GM12865 (cell line): ENCODE results near the gene NTRK3.

Source experiments
- DNase-seq: peaks from one replicate; pipeline ENCODE4 v3.0.0; 2010; ENCODE audit warnings: low read depth
- H3K4me3 ChIP-seq: 2 replicates; pipeline ENCODE4 v1.5.1; 2011; ENCODE audit warnings: mild to moderate bottlenecking, low read depth, low read length, control low read depth
- TF ChIP-seq, protein P1 (sequence below): IDR thresholded peaks from 2 replicates; pipeline ENCODE4 v1.5.1; 2011; ENCODE audit warnings: low read length, control low read depth, low read depth, inconsistent platforms; ENCODE audit not compliant: insufficient read depth; ENCODE audit errors: missing control alignments

NTRK3 gene

DNA sequence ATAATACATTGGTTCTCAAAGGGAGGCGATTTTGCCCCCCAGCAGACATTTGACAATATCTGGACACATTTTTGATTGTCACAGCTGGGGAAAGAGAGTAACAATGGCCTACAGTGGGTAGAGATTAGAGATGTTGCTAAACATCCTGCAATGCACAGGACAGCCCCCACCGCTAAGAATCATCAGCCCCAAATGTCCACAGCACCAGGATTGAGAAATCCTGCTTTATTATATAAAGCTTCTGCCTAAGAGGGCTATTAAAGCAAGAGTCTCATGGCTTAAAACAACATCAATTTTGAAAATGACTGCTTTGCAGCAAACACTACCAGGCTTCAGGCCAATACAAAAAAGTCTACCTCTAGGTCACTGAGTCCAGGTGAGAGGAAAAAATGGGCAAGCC is 68.2 kb downstream of the NTRK3 start:
- DNase-seq = no peak
- TF ChIP-seq, protein P1, sequence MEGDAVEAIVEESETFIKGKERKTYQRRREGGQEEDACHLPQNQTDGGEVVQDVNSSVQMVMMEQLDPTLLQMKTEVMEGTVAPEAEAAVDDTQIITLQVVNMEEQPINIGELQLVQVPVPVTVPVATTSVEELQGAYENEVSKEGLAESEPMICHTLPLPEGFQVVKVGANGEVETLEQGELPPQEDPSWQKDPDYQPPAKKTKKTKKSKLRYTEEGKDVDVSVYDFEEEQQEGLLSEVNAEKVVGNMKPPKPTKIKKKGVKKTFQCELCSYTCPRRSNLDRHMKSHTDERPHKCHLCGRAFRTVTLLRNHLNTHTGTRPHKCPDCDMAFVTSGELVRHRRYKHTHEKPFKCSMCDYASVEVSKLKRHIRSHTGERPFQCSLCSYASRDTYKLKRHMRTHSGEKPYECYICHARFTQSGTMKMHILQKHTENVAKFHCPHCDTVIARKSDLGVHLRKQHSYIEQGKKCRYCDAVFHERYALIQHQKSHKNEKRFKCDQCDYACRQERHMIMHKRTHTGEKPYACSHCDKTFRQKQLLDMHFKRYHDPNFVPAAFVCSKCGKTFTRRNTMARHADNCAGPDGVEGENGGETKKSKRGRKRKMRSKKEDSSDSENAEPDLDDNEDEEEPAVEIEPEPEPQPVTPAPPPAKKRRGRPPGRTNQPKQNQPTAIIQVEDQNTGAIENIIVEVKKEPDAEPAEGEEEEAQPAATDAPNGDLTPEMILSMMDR = no peak
- no peak overlapping the region for H3K4me3 ChIP-seq

DNA sequence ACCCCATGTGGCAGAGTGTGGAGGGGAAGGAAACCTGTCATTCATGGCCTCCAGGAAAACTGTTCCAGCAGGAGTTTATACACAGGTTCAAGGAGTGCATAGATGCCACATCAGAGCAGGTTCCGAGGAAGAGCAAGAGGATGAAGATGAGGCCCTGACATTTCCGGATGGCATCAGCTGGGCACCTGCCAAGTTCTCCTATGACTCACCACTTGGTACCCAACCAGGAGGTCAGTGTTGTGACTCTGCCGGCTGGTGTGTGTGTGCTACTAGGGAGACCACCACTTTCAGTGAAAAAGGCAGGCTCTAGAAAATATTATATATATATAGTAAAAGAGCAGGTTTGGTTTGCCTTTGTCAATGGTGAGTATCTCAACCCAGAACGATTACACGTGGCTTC is 69.3 kb downstream of the NTRK3 start:
- no peak for DNase-seq
- TF ChIP-seq, protein P1 = no peak

DNA sequence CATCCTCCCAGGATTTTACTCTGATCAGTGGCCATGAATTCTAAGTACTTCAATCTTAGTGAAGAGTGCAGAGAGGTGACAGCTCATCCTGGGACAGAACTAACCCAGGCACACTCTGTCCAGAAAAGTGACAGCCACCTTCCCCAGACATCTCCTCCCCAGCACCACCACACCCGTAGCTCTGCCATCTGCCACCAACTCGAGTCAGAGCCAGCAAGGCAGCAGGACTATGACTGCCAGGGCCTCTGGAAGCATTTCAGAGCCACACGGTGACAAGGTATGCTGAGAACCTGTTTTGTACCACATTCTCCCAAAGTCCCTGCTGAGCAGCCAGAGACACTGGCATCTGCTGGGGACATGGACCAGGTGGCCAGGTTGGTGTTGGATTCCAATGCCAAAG is 71.0 kb downstream of the NTRK3 start:
- H3K4me3 ChIP-seq = no peak overlapping the region
- TF ChIP-seq, protein P1 = no peak

More for the DNA sequence above, 69.3 kb downstream of the NTRK3 start:
- no peak overlapping the region for H3K4me3 ChIP-seq

DNA sequence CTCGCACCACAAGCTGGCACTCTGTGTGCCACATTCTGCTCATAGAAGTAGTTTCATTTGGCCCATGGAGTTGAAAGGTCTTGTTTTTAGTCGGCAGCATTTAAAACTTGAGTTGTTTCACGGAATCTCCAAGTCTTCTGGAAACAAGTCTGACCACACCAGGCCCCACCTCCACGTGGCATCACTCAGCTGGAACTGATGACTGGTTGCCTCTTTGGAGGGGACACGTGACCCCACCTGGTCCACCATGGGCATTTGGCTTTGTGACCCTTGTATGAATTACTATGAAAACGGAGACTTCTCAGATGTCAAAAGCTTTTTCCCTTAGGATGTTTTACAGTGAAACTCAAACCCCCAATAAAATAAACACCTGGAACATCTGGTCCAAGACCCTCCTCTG is 74.9 kb downstream of the NTRK3 start:
- H3K4me3 ChIP-seq = no peak overlapping the region
- TF ChIP-seq, protein P1 = no peak
- DNase-seq = no peak

More for the DNA sequence above, 71.0 kb downstream of the NTRK3 start:
- no peak for DNase-seq

DNA sequence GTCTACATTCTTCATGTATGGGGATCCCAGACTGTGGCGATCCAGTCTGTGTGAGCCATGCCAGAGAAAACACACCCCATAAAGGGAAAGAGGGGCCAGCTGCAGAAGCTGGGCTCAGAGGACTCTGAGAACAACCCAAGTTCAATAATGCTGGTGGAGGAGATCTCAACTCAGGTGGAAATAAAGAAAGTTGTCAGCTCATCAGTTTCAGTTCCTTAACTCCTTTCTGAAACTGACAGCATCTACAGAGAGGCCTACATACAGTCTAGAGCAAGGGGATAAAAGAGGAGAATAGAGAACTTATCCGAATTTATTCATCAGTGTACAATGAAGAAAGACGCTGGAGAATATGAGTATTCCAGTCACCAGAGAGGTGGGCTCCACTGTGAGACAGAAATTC is 77.0 kb downstream of the NTRK3 start:
- DNase-seq = peak; percentile 24
- H3K4me3 ChIP-seq = no peak overlapping the region
- TF ChIP-seq, protein P1 = no peak

DNA sequence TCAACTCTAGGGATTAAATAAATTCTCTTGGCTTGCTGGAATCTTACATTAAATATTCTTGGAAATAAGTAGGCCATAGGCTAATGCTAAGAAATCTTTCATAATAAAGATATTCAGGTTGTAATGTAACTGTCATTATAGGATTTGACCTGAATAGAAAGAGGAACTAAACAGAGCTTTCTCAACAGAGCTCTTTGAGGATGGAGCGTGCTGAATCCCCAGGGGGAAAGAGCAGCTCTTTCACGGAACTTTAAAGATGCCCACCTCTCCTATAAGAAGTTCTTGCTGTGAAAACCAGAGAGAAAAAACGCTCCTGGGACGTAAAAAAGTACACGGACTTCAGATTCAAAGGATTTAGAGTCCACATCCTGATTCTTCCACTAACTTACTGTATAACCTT is 77.9 kb downstream of the NTRK3 start:
- TF ChIP-seq, protein P1 = no peak
- DNase-seq = peak; percentile 4
- no peak overlapping the region for H3K4me3 ChIP-seq

DNA sequence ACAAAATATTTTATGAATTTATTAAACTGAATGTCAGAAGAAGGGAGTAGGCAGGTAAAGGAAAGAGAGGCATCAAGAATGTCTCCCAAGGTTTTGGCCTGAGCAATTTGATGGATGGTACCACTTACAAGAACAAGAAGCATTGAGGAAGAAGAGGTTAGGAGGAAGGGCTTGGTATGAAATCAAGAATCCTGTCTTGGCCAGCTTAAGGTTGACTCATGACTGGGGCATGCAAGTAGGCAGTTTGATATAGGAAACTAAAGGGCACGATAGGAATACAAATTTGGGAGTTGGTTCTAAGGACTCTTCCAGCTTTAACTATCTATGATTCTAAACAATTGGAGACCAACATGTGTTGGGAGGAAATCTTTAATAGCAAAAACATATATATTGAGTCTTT is 79.1 kb downstream of the NTRK3 start:
- TF ChIP-seq, protein P1 = no peak
- DNase-seq = no peak
- no peak overlapping the region for H3K4me3 ChIP-seq
